ENCODE results near the gene CHST15.
"Not testable (repeated sequence)": the region's sequence is repeated elsewhere in the genome, so short reads cannot be mapped to it uniquely, and the experiment has no call there.

The CHST15 gene

DNA sequence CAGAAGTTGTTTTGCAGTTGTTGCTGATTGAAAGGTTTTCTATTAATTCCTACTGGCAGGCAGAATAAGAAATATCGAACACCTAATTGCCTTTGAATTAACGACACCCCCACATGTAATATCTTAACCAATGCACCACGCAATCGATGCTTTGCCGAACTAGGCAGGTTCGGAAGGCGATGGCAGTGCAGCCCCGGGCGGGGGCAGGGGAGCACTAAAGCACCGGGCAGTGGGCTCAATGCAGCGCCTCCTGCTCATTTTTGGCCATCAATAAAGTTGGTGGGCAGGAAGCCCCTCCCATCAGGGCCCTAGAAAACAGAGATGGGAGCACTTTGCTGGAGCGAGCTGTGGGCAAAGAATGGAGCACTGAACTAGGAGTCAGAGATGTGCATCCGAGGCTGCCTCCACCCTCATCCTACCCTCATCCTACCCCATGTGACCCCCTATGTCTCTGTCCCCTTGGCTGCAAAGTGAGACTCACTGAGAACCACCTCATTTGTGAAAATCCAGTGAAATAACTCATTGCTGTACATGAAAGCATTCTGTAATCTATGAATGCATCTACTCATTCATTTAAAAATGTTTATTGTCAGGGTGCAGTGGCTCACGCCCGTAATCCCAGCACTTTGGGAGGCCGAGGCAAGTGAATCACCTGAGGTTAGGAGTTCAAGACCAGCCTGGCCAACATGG is 19.6 kb upstream of the CHST15 start:
- Histone ChIP-seq H3K4me3 (ENCODE audit: low read length) (no peak overlapping the region), H3K27me3 (ENCODE audit: control insufficient read depth, insufficient read depth, low read length) (no peaks in the 10 kb centered on the region), H3K4me1 (ENCODE audit: control insufficient read depth, insufficient read depth, low read length) (peaks cover 1% of the 10 kb centered on the region; the same call in 1 of the 2 replicates), H3K36me3 (ENCODE audit: control insufficient read depth, insufficient read depth, low read length) (no peaks in the 10 kb centered on the region), H3K9me3 (ENCODE audit: control insufficient read depth, insufficient read depth, low read length) (no peaks in the 10 kb centered on the region), H3K27ac (ENCODE audit: low read length) (no peak overlapping the region)
- WGBS (ENCODE audit: insufficient coverage, insufficient read length): no CpG with 5 or more reads among the region's 16 CpGs
- no peak for DNase-seq (ENCODE audit: low read depth, low spot score)

- no CpG with 5 or more reads among the region's 5 CpGs for WGBS (ENCODE audit: insufficient coverage, insufficient read length)
- DNase-seq (ENCODE audit: low read depth, low spot score): no peak
- no peak overlapping the region for H3K27ac ChIP-seq (ENCODE audit: low read length)
- H3K27me3 ChIP-seq (ENCODE audit: control insufficient read depth, insufficient read depth, low read length): no peaks in the 10 kb centered on the region
- no peaks in the 10 kb centered on the region for H3K9me3 ChIP-seq (ENCODE audit: control insufficient read depth, insufficient read depth, low read length)
- H3K4me3 ChIP-seq (ENCODE audit: low read length): no peak overlapping the region
- H3K4me1 ChIP-seq (ENCODE audit: control insufficient read depth, insufficient read depth, low read length): peaks cover 1% of the 10 kb centered on the region; the same call in 1 of the 2 replicates
- no peaks in the 10 kb centered on the region for H3K36me3 ChIP-seq (ENCODE audit: control insufficient read depth, insufficient read depth, low read length)
These were observed 17.5 kb upstream of the CHST15 start for GRCh38 chr10:124110882-124111281.

DNA sequence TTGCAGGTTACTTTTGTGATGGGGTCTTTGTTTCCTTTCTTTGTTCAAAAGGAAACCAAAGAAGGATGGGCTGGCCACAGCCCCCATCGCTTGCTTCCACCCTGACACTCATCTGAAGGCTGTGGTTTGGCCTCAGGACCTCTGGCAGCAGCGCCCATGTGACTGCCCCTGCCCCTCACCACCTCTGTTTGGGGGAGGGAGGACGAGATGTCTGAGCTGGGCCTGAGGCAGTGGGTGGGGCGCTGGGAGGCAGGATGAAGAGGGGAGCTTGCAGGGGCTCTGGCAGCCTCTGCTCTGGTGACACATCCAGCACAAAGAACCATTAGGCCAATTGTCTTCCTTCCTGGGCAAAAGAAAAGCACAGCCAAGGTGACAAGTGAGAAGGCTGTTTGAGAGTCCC is 15.9 kb upstream of the CHST15 start:
- Histone ChIP-seq H3K36me3 (ENCODE audit: control insufficient read depth, insufficient read depth, low read length) (no peaks in the 10 kb centered on the region), H3K27ac (ENCODE audit: low read length) (no peak overlapping the region), H3K4me1 (ENCODE audit: control insufficient read depth, insufficient read depth, low read length) (peaks cover 1% of the 10 kb centered on the region; the same call in 1 of the 2 replicates), H3K9me3 (ENCODE audit: control insufficient read depth, insufficient read depth, low read length) (no peaks in the 10 kb centered on the region), H3K4me3 (ENCODE audit: low read length) (no peak overlapping the region), H3K27me3 (ENCODE audit: control insufficient read depth, insufficient read depth, low read length) (no peaks in the 10 kb centered on the region)
- WGBS (ENCODE audit: insufficient coverage, insufficient read length): no CpG with 5 or more reads among the region's 4 CpGs
- no peak for DNase-seq (ENCODE audit: low read depth, low spot score)

DNA sequence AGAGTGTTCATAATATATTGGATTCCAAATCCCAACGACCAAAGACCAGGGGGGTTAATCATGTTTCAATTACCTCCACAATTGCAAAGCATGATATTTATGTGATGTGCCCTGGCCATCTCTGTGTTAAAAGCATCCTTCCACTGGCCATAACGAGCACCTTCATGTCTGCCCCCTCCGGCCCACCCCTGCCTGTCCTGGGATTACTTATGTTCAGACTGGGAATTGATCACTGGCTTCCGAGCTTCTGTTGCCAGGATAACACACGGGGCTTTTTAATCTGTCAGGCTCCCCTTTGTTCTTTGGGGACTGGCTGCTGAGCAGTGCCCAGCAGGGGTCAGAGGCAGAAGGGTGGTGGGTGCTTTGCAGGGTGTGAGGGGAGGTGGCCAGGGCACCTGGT is 13.7 kb upstream of the CHST15 start:
- H3K4me3 ChIP-seq (ENCODE audit: low read length): no peak overlapping the region
- H3K27me3 ChIP-seq (ENCODE audit: control insufficient read depth, insufficient read depth, low read length): no peaks in the 10 kb centered on the region
- WGBS (ENCODE audit: insufficient coverage, insufficient read length): no CpG with 5 or more reads among the region's 5 CpGs
- no peaks in the 10 kb centered on the region for H3K36me3 ChIP-seq (ENCODE audit: control insufficient read depth, insufficient read depth, low read length)
- H3K27ac ChIP-seq (ENCODE audit: low read length): no peak overlapping the region
- H3K9me3 ChIP-seq (ENCODE audit: control insufficient read depth, insufficient read depth, low read length): no peaks in the 10 kb centered on the region
- no peak for DNase-seq (ENCODE audit: low read depth, low spot score)
- H3K4me1 ChIP-seq (ENCODE audit: control insufficient read depth, insufficient read depth, low read length): peaks cover 1% of the 10 kb centered on the region; the same call in 1 of the 2 replicates

DNA sequence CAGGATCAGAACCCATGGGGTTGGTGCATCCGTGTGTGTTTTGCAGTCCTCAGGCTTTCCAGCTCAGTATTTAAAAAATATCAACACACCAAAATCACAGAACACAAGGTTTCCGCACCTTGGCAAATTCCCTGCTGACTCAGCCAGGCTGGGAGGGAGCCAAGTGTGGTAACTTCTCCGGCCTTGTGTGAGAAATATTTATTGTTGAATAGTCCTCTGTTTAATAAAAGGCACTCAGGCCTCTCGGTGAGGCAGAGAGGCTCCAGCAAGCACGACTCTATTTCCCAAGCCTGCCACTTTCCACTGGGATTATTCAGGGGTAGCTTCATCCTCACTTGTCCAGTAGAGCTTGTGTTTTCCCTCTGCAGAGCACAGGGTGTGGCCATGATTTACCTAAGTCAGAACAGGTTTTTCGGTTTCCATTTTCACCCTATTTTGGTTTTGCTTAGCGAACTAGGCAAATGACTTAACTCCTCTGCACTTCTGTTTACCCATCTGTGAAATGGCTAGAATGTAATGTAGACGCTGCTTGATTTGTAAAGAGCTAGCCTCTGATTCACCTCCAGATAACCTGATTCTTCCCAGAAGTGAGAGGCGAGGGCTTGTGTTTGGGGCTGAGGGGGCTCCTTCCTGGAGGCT is 13.0 kb upstream of the CHST15 start:
- H3K27ac ChIP-seq (ENCODE audit: low read length): no peak overlapping the region
- H3K36me3 ChIP-seq (ENCODE audit: control insufficient read depth, insufficient read depth, low read length): no peaks in the 10 kb centered on the region
- WGBS (ENCODE audit: insufficient coverage, insufficient read length): no CpG with 5 or more reads among the region's 9 CpGs
- peaks cover 1% of the 10 kb centered on the region; the same call in 1 of the 2 replicates for H3K4me1 ChIP-seq (ENCODE audit: control insufficient read depth, insufficient read depth, low read length)
- no peak for DNase-seq (ENCODE audit: low read depth, low spot score)
- no peaks in the 10 kb centered on the region for H3K27me3 ChIP-seq (ENCODE audit: control insufficient read depth, insufficient read depth, low read length)
- H3K9me3 ChIP-seq (ENCODE audit: control insufficient read depth, insufficient read depth, low read length): no peaks in the 10 kb centered on the region
- no peak overlapping the region for H3K4me3 ChIP-seq (ENCODE audit: low read length)

DNA sequence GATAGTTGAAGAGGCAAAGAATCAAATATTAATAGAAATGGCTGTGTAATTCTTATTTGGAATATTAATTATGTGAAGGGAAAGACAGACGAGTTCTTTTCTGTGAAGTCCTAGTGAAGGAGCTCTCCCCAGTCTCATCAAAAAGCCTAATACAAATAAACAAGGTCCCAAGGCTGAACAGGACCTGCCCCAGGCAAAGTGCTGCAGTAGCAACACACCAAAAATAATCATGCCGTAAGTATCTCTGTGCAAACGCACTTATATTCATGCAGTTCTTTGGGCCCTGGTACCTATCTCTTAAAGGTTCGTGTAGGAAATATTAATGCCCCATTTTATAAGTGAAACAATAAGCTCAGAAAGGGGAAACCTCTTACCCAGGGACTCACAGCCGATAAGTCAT is 12.2 kb upstream of the CHST15 start:
- H3K36me3 ChIP-seq (ENCODE audit: control insufficient read depth, insufficient read depth, low read length): no peaks in the 10 kb centered on the region
- no peaks in the 10 kb centered on the region for H3K9me3 ChIP-seq (ENCODE audit: control insufficient read depth, insufficient read depth, low read length)
- no peak overlapping the region for H3K27ac ChIP-seq (ENCODE audit: low read length)
- H3K4me3 ChIP-seq (ENCODE audit: low read length): no peak overlapping the region
- no CpG with 5 or more reads among the region's 5 CpGs for WGBS (ENCODE audit: insufficient coverage, insufficient read length)
- no peaks in the 10 kb centered on the region for H3K27me3 ChIP-seq (ENCODE audit: control insufficient read depth, insufficient read depth, low read length)
- peaks cover 1% of the 10 kb centered on the region; the same call in 1 of the 2 replicates for H3K4me1 ChIP-seq (ENCODE audit: control insufficient read depth, insufficient read depth, low read length)
- DNase-seq (ENCODE audit: low read depth, low spot score): no peak

- WGBS (ENCODE audit: insufficient coverage, insufficient read length): no CpG with 5 or more reads among the region's 6 CpGs
- no peaks in the 10 kb centered on the region for H3K9me3 ChIP-seq (ENCODE audit: control insufficient read depth, insufficient read depth, low read length)
- no peak overlapping the region for H3K4me3 ChIP-seq (ENCODE audit: low read length)
- no peak overlapping the region for H3K27ac ChIP-seq (ENCODE audit: low read length)
- DNase-seq (ENCODE audit: low read depth, low spot score): no peak
- no peaks in the 10 kb centered on the region for H3K36me3 ChIP-seq (ENCODE audit: control insufficient read depth, insufficient read depth, low read length)
- no peaks in the 10 kb centered on the region for H3K27me3 ChIP-seq (ENCODE audit: control insufficient read depth, insufficient read depth, low read length)
- peaks cover 1% of the 10 kb centered on the region; the same call in 1 of the 2 replicates for H3K4me1 ChIP-seq (ENCODE audit: control insufficient read depth, insufficient read depth, low read length)
These were observed 11.6 kb upstream of the CHST15 start for GRCh38 chr10:124105045-124105444.

DNA sequence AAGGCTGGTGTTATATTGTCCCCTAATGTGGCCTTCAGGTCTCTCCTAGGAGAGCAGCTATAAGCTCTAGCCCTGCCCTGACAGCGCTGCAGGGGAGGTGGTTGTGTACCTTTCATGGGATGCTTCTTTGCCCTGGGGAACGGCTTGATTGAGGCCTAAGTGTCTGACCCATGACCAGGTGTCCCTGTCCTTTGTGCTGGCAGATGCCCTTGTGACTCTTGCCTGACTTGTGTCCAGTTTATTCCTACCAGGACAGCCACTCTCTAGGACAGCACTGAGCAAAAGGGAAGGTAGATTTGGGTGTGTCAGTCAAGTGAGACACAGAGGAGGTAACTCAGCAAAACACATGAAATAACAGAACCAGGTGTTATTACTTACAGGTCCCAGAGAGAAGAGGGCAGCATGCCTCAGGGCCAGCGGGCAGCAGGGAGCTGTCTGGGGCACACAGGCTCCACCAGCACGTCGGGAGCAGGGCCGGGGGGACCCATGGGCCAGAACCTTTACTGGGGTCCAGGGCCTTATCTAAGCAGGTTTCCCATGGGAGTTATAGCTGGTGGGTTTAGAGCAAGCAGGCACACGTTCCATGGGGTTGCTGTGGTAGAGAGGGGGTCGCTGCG is 10.7 kb upstream of the CHST15 start:
- no CpG with 5 or more reads among the region's 9 CpGs for WGBS (ENCODE audit: insufficient coverage, insufficient read length)
- no peak overlapping the region for H3K4me3 ChIP-seq (ENCODE audit: low read length)
- H3K36me3 ChIP-seq (ENCODE audit: control insufficient read depth, insufficient read depth, low read length): no peaks in the 10 kb centered on the region
- DNase-seq (ENCODE audit: low read depth, low spot score): no peak
- no peaks in the 10 kb centered on the region for H3K4me1 ChIP-seq (ENCODE audit: control insufficient read depth, insufficient read depth, low read length)
- no peaks in the 10 kb centered on the region for H3K9me3 ChIP-seq (ENCODE audit: control insufficient read depth, insufficient read depth, low read length)
- no peaks in the 10 kb centered on the region for H3K27me3 ChIP-seq (ENCODE audit: control insufficient read depth, insufficient read depth, low read length)
- H3K27ac ChIP-seq (ENCODE audit: low read length): no peak overlapping the region

- Histone ChIP-seq H3K9me3 (ENCODE audit: control insufficient read depth, insufficient read depth, low read length) (no peaks in the 10 kb centered on the region), H3K4me3 (ENCODE audit: low read length) (no peak overlapping the region), H3K27ac (ENCODE audit: low read length) (no peak overlapping the region), H3K4me1 (ENCODE audit: control insufficient read depth, insufficient read depth, low read length) (no peaks in the 10 kb centered on the region), H3K36me3 (ENCODE audit: control insufficient read depth, insufficient read depth, low read length) (no peaks in the 10 kb centered on the region), H3K27me3 (ENCODE audit: control insufficient read depth, insufficient read depth, low read length) (no peaks in the 10 kb centered on the region)
- no peak for DNase-seq (ENCODE audit: low read depth, low spot score)
- no CpG with 5 or more reads among the region's 2 CpGs for WGBS (ENCODE audit: insufficient coverage, insufficient read length)
These were observed 8.0 kb upstream of the CHST15 start for GRCh38 chr10:124101351-124101750.

GRCh38 chr10:124100651-124101050 is 7.3 kb upstream of the CHST15 start:
- not testable (repeated sequence) for DNase-seq (ENCODE audit: low read depth, low spot score); H3K9me3 ChIP-seq (ENCODE audit: control insufficient read depth, insufficient read depth, low read length); H3K4me1 ChIP-seq (ENCODE audit: control insufficient read depth, insufficient read depth, low read length); H3K4me3 ChIP-seq (ENCODE audit: low read length); H3K27me3 ChIP-seq (ENCODE audit: control insufficient read depth, insufficient read depth, low read length); H3K27ac ChIP-seq (ENCODE audit: low read length); H3K36me3 ChIP-seq (ENCODE audit: control insufficient read depth, insufficient read depth, low read length)
- WGBS (ENCODE audit: insufficient coverage, insufficient read length): no CpG with 5 or more reads among the region's 3 CpGs

Data from iPS DF 6.9 (cell line).